ENCODE data around the gene ADSS1.

DNA sequence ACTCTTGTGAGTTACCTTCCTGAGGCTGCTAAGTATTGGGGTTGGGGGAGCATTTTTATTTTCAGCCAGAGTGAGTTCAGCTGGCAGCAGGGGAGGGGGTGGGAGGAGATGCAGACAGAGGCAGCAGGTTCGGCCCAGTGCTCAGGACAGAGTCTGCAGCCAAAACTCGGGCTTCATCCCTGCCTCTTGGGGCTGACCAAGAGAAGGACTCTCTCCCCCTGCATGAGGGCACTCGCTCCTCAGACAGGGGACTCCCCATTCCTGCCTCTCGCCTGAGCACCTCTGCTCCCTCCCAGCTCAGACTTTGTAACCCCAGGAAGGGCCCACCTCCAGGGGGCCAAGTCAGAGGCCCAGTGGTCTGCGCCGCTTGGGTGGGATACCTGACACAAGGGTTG is 72.7 kb downstream of the ADSS1 start:
- TF ChIP-seq POLR2A (IDR thresholded peaks at IDR 0.05) (no peak), EP300 (IDR thresholded peaks at IDR 0.05) (no peak)
